GM20000 (cell line): ENCODE measurements around the gene ADGRG6.

Source experiments
- DNase-seq: peaks from one replicate; pipeline ENCODE4 v3.0.0; 2012; ENCODE audit warnings: low spot score
- TF ChIP-seq, protein P1 (sequence below): IDR thresholded peaks from 2 replicates; pipeline ENCODE4 v1.5.1; 2012; ENCODE audit warnings: mild to moderate bottlenecking, control low read depth; ENCODE audit errors: extremely low read depth, missing control alignments

ADGRG6 gene

DNA sequence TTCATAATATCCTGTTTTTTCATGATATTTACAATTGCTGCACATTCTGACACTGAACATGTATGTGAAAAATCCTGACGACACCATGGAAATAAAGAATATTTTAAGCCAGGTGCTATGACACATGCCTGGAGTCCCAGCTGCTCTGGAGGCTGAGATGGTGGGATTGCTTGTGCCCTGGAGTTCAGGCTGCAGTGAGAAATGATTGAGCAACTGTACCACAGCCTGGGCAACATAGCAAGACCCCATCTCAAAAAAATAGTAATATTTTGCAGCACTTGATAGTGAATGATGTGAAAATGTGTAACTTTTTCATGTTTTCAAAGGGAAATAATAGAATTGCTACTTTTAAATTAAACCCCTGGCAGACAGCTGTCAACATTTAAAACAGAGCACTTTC is 137.1 kb downstream of the ADGRG6 start:
- no peak for DNase-seq
- TF ChIP-seq, protein P1, sequence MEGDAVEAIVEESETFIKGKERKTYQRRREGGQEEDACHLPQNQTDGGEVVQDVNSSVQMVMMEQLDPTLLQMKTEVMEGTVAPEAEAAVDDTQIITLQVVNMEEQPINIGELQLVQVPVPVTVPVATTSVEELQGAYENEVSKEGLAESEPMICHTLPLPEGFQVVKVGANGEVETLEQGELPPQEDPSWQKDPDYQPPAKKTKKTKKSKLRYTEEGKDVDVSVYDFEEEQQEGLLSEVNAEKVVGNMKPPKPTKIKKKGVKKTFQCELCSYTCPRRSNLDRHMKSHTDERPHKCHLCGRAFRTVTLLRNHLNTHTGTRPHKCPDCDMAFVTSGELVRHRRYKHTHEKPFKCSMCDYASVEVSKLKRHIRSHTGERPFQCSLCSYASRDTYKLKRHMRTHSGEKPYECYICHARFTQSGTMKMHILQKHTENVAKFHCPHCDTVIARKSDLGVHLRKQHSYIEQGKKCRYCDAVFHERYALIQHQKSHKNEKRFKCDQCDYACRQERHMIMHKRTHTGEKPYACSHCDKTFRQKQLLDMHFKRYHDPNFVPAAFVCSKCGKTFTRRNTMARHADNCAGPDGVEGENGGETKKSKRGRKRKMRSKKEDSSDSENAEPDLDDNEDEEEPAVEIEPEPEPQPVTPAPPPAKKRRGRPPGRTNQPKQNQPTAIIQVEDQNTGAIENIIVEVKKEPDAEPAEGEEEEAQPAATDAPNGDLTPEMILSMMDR = no peak

DNA sequence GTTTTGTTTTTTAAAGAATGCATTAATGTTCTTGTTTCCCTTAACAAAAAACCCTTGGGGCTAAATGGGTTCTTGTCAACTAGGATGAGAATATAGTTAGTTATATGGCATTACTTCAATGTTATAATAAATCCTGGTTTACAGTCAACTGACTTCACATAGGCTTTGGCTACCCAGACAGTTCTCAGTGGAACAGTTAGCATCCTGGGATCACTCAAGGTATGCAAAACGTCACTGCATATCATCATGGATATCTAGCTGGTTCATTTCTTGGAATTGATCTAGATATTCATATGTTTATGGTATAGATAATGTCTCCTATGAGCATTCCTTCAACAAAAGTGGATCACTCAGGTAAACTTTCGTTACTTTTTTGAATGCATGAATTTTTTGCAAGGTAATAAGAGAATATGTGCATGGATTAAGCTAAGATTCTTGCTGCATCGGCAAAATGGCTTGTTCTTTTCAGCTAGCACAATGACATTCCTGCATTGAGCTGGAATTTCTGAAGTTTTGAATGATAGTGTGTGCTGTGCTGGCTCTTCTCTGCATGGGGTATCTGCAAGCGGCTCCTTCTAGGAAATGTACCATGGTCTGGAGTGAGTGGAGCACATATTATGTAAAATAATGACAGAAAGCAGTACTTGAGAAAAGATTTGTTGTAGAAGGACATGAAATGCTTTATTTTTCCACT is 138.9 kb downstream of the ADGRG6 start:
- DNase-seq = no peak
- TF ChIP-seq, protein P1 = no peak

GRCh38 chr6:142441716-142442115 is 139.9 kb downstream of the ADGRG6 start:
- no peak for DNase-seq
- TF ChIP-seq, protein P1 = no peak

DNA sequence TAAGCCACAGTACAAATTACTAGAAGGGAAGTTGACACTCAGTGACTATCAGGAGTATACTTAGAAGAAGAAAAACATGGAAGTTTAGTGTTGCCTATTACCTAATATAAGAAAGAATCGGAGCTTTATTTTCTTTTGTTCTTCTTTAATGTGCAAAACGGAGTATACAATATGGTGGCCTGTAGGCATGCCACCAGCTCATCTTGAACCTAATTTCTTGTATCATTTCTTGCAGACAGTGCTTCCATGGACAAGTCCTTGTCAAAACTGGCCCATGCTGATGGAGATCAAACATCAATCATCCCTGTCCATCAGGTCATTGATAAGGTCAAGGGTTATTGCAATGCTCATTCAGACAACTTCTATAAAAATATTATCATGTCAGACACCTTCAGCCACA is 141.3 kb downstream of the ADGRG6 start:
- TF ChIP-seq, protein P1 = no peak
- no peak for DNase-seq

GRCh38 chr6:142443532-142443931 is 141.7 kb downstream of the ADGRG6 start:
- DNase-seq = no peak
- TF ChIP-seq, protein P1 = no peak

DNA sequence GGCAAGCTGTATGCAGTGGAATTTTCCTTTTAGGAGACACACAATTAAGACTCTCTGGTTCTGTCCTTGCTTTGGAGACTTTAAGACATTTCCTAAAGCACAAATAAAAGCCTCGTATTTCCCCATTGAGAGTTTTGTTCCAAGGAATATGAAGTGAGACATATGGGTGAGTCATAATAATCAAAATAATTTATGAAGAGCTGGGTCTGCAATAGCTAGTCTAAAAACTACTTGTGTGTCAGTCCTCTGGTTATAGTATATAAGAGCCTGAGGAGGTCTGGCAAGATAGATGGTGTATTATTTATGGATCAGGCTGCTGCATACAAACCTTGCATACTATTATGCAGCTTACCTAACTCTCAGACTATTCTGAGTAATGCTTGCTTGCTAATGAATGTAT is 142.6 kb downstream of the ADGRG6 start:
- TF ChIP-seq, protein P1 = no peak
- DNase-seq = no peak

DNA sequence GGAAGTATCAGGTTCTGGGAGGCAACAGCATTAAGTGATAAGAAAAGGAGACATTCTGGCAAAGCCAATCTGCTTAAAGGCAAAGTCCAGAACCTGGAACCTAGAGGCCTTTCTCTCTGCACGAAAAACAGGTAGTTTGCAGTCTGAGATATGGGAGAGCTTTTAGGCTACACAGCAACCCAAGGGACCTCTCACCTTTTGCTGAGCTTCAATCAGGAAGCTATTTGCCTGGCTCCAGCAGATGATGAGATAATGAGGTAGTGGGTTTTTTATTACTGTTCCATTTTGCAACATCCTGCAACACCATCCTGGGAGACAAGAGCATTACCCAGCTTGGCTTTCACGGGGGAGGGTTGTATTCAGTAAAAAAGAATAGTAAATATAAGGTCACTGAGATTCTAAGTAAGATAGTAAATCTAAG is 143.1 kb downstream of the ADGRG6 start:
- no peak for DNase-seq
- TF ChIP-seq, protein P1 = no peak
